SK-N-MC (cell line): ENCODE measurements around the gene MAP6.

Experiments
- EZH2 ChIP-seq: fragments of 200-600 bp; sonication (generic); IDR thresholded peaks from one replicate; pipeline ENCODE4 v1.6.1; 2017; ENCODE audit warnings: antibody characterized with exemption
- POLR2AphosphoS5 ChIP-seq: IDR thresholded peaks from 2 replicates; pipeline ENCODE4 v1.6.1; 2012; ENCODE audit warnings: mild to moderate bottlenecking, low read depth, low read length, borderline replicate concordance

DNA sequence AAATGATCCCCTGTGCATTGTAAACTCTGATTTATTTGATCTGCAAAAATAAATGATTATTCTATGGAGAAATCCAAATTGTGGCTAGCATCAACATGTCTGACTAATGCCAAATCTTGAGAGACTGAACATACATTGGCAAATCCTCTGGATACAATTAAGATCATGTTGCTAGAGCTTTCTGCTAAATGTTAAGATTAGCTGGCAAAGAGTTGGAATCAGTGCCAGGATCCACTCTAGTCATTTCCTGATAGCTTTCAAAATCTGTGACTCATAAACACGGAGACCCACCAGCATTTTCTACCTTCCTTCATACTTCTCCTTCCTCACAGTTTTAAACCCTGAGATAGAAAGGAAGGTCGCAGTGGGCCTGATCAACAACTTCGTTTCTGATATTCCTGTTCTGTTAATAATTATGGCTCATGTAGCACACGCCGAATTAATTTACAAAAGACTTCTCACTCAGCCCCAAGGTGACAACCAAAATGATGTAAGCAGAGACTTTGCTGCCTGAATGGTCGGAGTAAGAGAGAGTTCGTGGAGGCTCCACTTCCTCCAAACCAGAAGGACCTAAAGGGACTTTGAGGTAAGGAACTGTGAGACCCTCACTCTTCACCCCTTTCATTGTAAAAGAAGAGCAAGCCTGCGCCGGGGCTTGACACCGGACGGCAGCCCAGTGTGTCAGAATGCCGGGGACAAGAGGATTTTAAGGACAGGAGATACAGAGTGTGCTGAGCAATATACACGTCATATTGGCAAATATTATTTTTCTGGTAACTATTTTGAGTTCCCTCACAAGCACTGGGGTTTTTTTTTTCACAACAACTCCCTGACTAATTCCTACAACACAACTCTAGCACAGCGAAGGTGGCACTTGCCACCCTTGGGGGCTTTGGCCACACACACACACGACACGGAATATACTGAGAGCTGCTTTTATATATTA, 64.8 kb downstream of the MAP6 start:
- no peak for TF ChIP-seq POLR2AphosphoS5
- no peak for TF ChIP-seq EZH2
